Lung (tissue), 13 donors: ENCODE measurements around the gene TSR1. TPM values are rescaled to one million over a fixed set of nuclear protein-coding genes. Genes with fewer than 3 reads are reported as not detected.

ENCODE experiments used
- ATAC-seq: fragments of 200-7000 bp; cut with Tn5 transposase; one replicate; pipeline ENCODE4 v1.9.1; 2020; ENCODE audit warnings: moderate number of reproducible peaks; ENCODE audit not compliant: insufficient read depth, low FRiP score
- DNase-seq, 3 donors: peaks; one replicate each; pipeline ENCODE4 v3.0.0-alpha.2; 2013 to 2017
- H3K27ac ChIP-seq, 2 donors: one replicate each; pipeline ENCODE4 v1.5.1; 2013; ENCODE audit warnings: mild to moderate bottlenecking in 2 of 2, moderate library complexity in 2 of 2, control low read depth in 1 of 2, inconsistent platforms in 1 of 2, low read depth in 1 of 2, low read length in 1 of 2
- H3K27me3 ChIP-seq, 3 donors: one replicate each; pipeline ENCODE4 v1.5.1; 2013; ENCODE audit warnings: low read length in 2 of 3; ENCODE audit not compliant: control insufficient read depth in 3 of 3, insufficient read depth in 3 of 3
- H3K36me3 ChIP-seq, 4 donors: one replicate each; pipeline ENCODE4 v1.5.1; 2013; ENCODE audit warnings: low read length in 4 of 4, mild to moderate bottlenecking in 1 of 4, moderate library complexity in 1 of 4; ENCODE audit not compliant: control insufficient read depth in 4 of 4, insufficient read depth in 4 of 4
- H3K4me1 ChIP-seq, 5 donors: one replicate each; pipeline ENCODE4 v1.5.1; 2013; ENCODE audit warnings: low read length in 5 of 5, mild to moderate bottlenecking in 2 of 5, moderate library complexity in 1 of 5; ENCODE audit not compliant: control insufficient read depth in 5 of 5, insufficient read depth in 5 of 5
- H3K4me3 ChIP-seq: one replicate; pipeline ENCODE4 v1.5.1; 2013; ENCODE audit warnings: mild to moderate bottlenecking, control low read depth, moderate library complexity
- H3K9ac ChIP-seq, 2 donors: one replicate each; pipeline ENCODE4 v1.5.1; 2013; ENCODE audit warnings: low read length in 2 of 2, control low read depth in 1 of 2; ENCODE audit not compliant: insufficient read depth in 1 of 2
- H3K9me3 ChIP-seq, 4 donors: one replicate each; pipeline ENCODE4 v1.5.1; 2013; ENCODE audit warnings: low read length in 3 of 4, mild to moderate bottlenecking in 1 of 4, moderate library complexity in 1 of 4; ENCODE audit not compliant: control insufficient read depth in 4 of 4, insufficient read depth in 3 of 4
- CTCF ChIP-seq: IDR thresholded peaks from 2 replicates; pipeline ENCODE4 v1.5.1; 2012; ENCODE audit warnings: mild to moderate bottlenecking; ENCODE audit errors: control extremely low read depth, extremely low read depth
- WGBS, 2 donors: extraction: QIAGEN DNeasy Blood & Tissue Kit; methylation state at CpG; one replicate each; pipeline ENCODE4 v1.1.7; 2013; 5-methylcytosine and 5-hydroxymethylcytosine counted together
- polyA plus RNA-seq, 2 donors: library from polyadenylated mRNA; stranded (reverse); fragments of 200-250 nt; gene quantifications; one replicate each; pipeline ENCODE4 v1.2.1, GENCODE V29; 2013
- small RNA-seq: library from RNA; depleted of rRNA; stranded (forward); fragments of <200 nt; gene quantifications from one replicate; pipeline ENCODE3, GENCODE V24; 2014; ENCODE audit warnings: low replicate concordance
- total RNA-seq, 2 donors: library from RNA; depleted of rRNA in 1 of 2; stranded (reverse); fragments of >200 nt in 1 of 2; gene quantifications; one replicate each; pipeline ENCODE4 v1.2.1, GENCODE V29; 2014 to 2021
- donor health status: control.
- donor health status: control.
- donor health status: Bipolar disorder and iron deficiency.
- donor health status: healthy.
- donor health status: DM: yes; HTN: yes; CAD: no.

Gene TSR1
- total and polyA plus RNA-seq, 4 donors, result 11.8 to 24.1 (median 19.4) TPM

- Histone ChIP-seq H3K36me3 (peaks cover 11 to 22% (median 15%) of the 10 kb centered on the region in 4 donors), H3K9me3 (no peaks in the 10 kb centered on the region), H3K27me3 (no peaks in the 10 kb centered on the region), H3K27ac (no peak overlapping the region), H3K4me1 (no peaks in the 10 kb centered on the region), H3K9ac (no peak overlapping the region), H3K4me3 (no peak overlapping the region)
- no peak for TF ChIP-seq CTCF
- ATAC-seq, result no peak
- no peak for DNase-seq
- WGBS, 2 donors, result 76 to 94% methylated on average over 1 of the region's 1 CpG
These were observed 60.5 kb downstream of the TSR1 start for GRCh38 chr17:2275722-2276121.

GRCh38 chr17:2274414-2274813 is 61.8 kb downstream of the TSR1 start:
- peaks cover 6 to 12% (median 9%) of the 10 kb centered on the region in 4 donors for H3K36me3 ChIP-seq
- no peaks in the 10 kb centered on the region for H3K9me3 ChIP-seq
- no peak for ATAC-seq
- WGBS, 2 donors, result 46 to 83% methylated on average over 2 of the region's 2 CpGs
- no peak for TF ChIP-seq CTCF
- no peaks in the 10 kb centered on the region for H3K27me3 ChIP-seq
- H3K27ac ChIP-seq, result no peak overlapping the region
- H3K4me1 ChIP-seq, result no peaks in the 10 kb centered on the region
- no peak overlapping the region for H3K9ac ChIP-seq
- H3K4me3 ChIP-seq, result no peak overlapping the region
- no peak for DNase-seq

Small RNAs within 50 kb of the gene (small RNA-seq; reads per million reads assigned to genes)
- gene AC006435.3 (not detected), gene SNORD91A (701 reads per million, percentile 99 among the genes with 10 or more reads in this experiment), gene SNORD91B (110 reads per million, percentile 98 among the genes with 10 or more reads in this experiment)

Other genes starting within 250 kb of the TSR1 start
- gene SMG6, start 32.7 kb downstream of the TSR1 start, total RNA-seq, result 10 to 100 TPM; 36.2 to 45.1 TPM
- 10 to 100 TPM; 17.6 to 21.6 TPM for gene SMG6, start 32.7 kb downstream of the TSR1 start, polyA plus RNA-seq
- 10 to 100 TPM in 1 of 2 donors, 1 to 10 TPM in 1; 8.1 to 17.3 TPM for gene SRR, start 32.5 kb downstream of the TSR1 start, total RNA-seq
- gene SRR, start 32.5 kb downstream of the TSR1 start, polyA plus RNA-seq, result 1 to 10 TPM; 5.0 to 7.5 TPM
- 10 to 100 TPM; 47.8 to 57.1 TPM for gene SGSM2, start 1.0 kb upstream of the TSR1 start, total RNA-seq
- gene SGSM2, start 1.0 kb upstream of the TSR1 start, polyA plus RNA-seq, result 10 to 100 TPM; 33.1 to 60.8 TPM
- gene MNT, start 64.6 kb upstream of the TSR1 start, total RNA-seq, result 10 to 100 TPM; 10.2 to 47.0 TPM
- 10 to 100 TPM; 11.5 to 18.1 TPM for gene MNT, start 64.6 kb upstream of the TSR1 start, polyA plus RNA-seq
- 10 to 100 TPM; 29.7 to 36.1 TPM for gene METTL16, start 175.4 kb upstream of the TSR1 start, total RNA-seq
- gene METTL16, start 175.4 kb upstream of the TSR1 start, polyA plus RNA-seq, result 10 to 100 TPM; 12.1 to 29.9 TPM